GM12878 (cell line): ENCODE data around the gene POGZ. TPM values are rescaled to one million over a fixed set of nuclear protein-coding genes. Genes with fewer than 3 reads are reported as not detected.

ENCODE experiments used
- ATF3 ChIP-seq: IDR thresholded peaks from 2 replicates; pipeline ENCODE4 v1.6.1; 2011; ENCODE audit warnings: low read depth, mild to moderate bottlenecking, low read length, moderate library complexity, borderline replicate concordance; ENCODE audit errors: extremely low read depth
- BHLHE40 ChIP-seq, 2 experiments: fragments of 450-650 bp in 1 of 2; IDR thresholded peaks; 2 replicates each; pipeline ENCODE4 v1.6.1; 2011 to 2017; ENCODE audit warnings: low read depth in 2 of 2, borderline replicate concordance in 1 of 2, improper control_type of control experiment in 1 of 2, low read length in 1 of 2, mild to moderate bottlenecking in 1 of 2
- BRCA1 ChIP-seq: IDR thresholded peaks from 2 replicates; pipeline ENCODE4 v1.6.1; 2011; ENCODE audit warnings: low read depth, low read length, improper control_type of control experiment
- CBX3 ChIP-seq: fragments of 200-600 bp; sonication (generic); IDR thresholded peaks from 2 replicates; pipeline ENCODE4 v1.6.1; 2016; ENCODE audit warnings: low read depth, borderline replicate concordance
- ELK1 ChIP-seq: IDR thresholded peaks from 2 replicates; pipeline ENCODE4 v1.6.1; 2012; ENCODE audit warnings: low read depth, low read length, improper control_type of control experiment
- ESRRA ChIP-seq: IDR thresholded peaks from 2 replicates; pipeline ENCODE4 v1.6.1; 2012; ENCODE audit warnings: mild to moderate bottlenecking, low read length, improper control_type of control experiment
- HCFC1 ChIP-seq: fragments of 150-350 bp; IDR thresholded peaks from 2 replicates; pipeline ENCODE4 v1.6.1; 2014; ENCODE audit warnings: low read length
- IKZF2 ChIP-seq, 2 experiments: fragments of 450-650 bp; IDR thresholded peaks; 2 replicates each; pipeline ENCODE4 v1.6.1; 2017; ENCODE audit warnings: mild to moderate bottlenecking in 2 of 2, moderate library complexity in 2 of 2
- IRF4 ChIP-seq: IDR thresholded peaks from 2 replicates; pipeline ENCODE4 v1.6.1; 2011; ENCODE audit warnings: low read depth, low read length
- KLF5 ChIP-seq: fragments of 450-650 bp; IDR thresholded peaks from 2 replicates; pipeline ENCODE4 v1.6.1; 2014; ENCODE audit warnings: mild to moderate bottlenecking; ENCODE audit not compliant: partially characterized antibody
- NFYA ChIP-seq: IDR thresholded peaks from 2 replicates; pipeline ENCODE4 v1.6.1; 2011; ENCODE audit warnings: low read depth, mild to moderate bottlenecking, low read length, improper control_type of control experiment, borderline replicate concordance
- NR2F1 ChIP-seq: fragments of 450-650 bp; conservative IDR thresholded peaks from 2 replicates; pipeline ENCODE4 v1.6.1; 2017; ENCODE audit warnings: mild to moderate bottlenecking
- SKIL ChIP-seq: fragments of 450-650 bp; IDR thresholded peaks from 2 replicates; pipeline ENCODE4 v1.6.1; 2017; ENCODE audit warnings: mild to moderate bottlenecking, low read depth, inconsistent platforms; ENCODE audit not compliant: poor library complexity, severe bottlenecking
- SMAD5 ChIP-seq: IDR thresholded peaks from 2 replicates; pipeline ENCODE4 v1.6.1; 2016; ENCODE audit warnings: antibody characterized with exemption, low read depth
- SREBF2 ChIP-seq: IDR thresholded peaks from 2 replicates; pipeline ENCODE4 v1.6.1; 2012; ENCODE audit warnings: mild to moderate bottlenecking, low read length
- SUPT20H ChIP-seq: IDR thresholded peaks from 2 replicates; pipeline ENCODE4 v1.6.1; 2011; ENCODE audit warnings: low read depth, mild to moderate bottlenecking, low read length, moderate library complexity, borderline replicate concordance; ENCODE audit not compliant: control insufficient read depth
- TBL1XR1 ChIP-seq: IDR thresholded peaks from 2 replicates; pipeline ENCODE4 v1.6.1; 2012; ENCODE audit warnings: low read depth, low read length, improper control_type of control experiment
- ZNF384 ChIP-seq: IDR thresholded peaks from 2 replicates; pipeline ENCODE4 v1.6.1; 2012; ENCODE audit warnings: low read depth, mild to moderate bottlenecking, low read length, improper control_type of control experiment, borderline replicate concordance
- polyA plus RNA-seq, 11 experiments: library from polyadenylated mRNA; depleted of rRNA in 4 of 11; unstranded in 6 of 11; stranded (reverse) in 5 of 11; fragments of >200 nt; fragmentation: Nextera tagmentation in 4 of 11; fragmentation: Illumina TruSeq in 1 of 11; extraction: Ambion mirVana in 4 of 11; extraction: Trizol in 1 of 11; gene quantifications; 1 replicate in 1 of 11; 2 replicates in 10 of 11; pipeline versions ENCODE4 v1.2.1 to v1.2.3, GENCODE V29; 2011 to 2016; ENCODE audit warnings: inconsistent platforms in 2 of 11, missing spikeins in 2 of 11, low read depth in 1 of 11
- total RNA-seq, 4 experiments: library from RNA; depleted of rRNA in 3 of 4; stranded (reverse); fragments of >200 nt in 3 of 4; fragmentation: Illumina TruSeq in 1 of 4; extraction: Trizol in 1 of 4; gene quantifications; 2 replicates each; pipeline versions ENCODE4 v1.2.1 to v1.2.3, GENCODE V29; 2013 to 2021
- TF ChIP-seq, protein P1 (sequence below): fragments of 450-650 bp; IDR thresholded peaks from 2 replicates; pipeline ENCODE4 v1.6.1; 2016; ENCODE audit warnings: mild to moderate bottlenecking, moderate library complexity, borderline replicate concordance
- TF ChIP-seq, protein P2 (sequence below): fragments of 450-650 bp; formaldehyde crosslinking; IDR thresholded peaks from 2 replicates; pipeline ENCODE4 v1.4.0; 2022; ENCODE audit warnings: mild to moderate bottlenecking, moderate library complexity

The POGZ gene
- total and polyA plus RNA-seq, 10 of the 15 experiments (the other 5 are each of a cell fraction or from before 2014, with no cell fraction given): 11.3 to 80.6 (median 35.8) TPM

DNA sequence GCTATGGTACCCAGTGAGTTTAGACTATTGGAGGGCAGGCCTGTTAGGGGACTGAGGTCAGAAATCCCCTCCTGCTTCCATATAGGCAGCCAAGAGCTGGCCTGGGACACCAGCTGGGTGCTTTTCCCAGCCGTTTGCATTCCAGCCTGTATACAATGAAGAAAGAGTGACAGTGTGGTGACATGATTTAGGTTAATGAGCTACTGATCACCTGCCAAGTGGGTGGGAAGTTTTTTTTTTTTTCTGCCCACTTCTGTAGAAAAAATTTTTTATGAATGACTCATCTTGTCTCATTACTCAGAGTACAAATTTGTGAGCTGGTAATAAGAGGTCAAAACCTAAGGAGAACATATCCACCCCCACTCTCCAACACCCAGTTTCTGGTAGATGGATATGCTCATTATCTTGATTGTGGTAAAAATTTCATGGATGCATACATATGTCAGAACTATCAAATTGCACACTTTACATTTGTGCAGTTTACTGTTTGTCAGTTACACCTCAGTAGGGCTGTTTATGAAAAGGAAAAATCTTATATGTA is 35.5 kb upstream of the POGZ start (continued):
- TF ChIP-seq, protein P1, sequence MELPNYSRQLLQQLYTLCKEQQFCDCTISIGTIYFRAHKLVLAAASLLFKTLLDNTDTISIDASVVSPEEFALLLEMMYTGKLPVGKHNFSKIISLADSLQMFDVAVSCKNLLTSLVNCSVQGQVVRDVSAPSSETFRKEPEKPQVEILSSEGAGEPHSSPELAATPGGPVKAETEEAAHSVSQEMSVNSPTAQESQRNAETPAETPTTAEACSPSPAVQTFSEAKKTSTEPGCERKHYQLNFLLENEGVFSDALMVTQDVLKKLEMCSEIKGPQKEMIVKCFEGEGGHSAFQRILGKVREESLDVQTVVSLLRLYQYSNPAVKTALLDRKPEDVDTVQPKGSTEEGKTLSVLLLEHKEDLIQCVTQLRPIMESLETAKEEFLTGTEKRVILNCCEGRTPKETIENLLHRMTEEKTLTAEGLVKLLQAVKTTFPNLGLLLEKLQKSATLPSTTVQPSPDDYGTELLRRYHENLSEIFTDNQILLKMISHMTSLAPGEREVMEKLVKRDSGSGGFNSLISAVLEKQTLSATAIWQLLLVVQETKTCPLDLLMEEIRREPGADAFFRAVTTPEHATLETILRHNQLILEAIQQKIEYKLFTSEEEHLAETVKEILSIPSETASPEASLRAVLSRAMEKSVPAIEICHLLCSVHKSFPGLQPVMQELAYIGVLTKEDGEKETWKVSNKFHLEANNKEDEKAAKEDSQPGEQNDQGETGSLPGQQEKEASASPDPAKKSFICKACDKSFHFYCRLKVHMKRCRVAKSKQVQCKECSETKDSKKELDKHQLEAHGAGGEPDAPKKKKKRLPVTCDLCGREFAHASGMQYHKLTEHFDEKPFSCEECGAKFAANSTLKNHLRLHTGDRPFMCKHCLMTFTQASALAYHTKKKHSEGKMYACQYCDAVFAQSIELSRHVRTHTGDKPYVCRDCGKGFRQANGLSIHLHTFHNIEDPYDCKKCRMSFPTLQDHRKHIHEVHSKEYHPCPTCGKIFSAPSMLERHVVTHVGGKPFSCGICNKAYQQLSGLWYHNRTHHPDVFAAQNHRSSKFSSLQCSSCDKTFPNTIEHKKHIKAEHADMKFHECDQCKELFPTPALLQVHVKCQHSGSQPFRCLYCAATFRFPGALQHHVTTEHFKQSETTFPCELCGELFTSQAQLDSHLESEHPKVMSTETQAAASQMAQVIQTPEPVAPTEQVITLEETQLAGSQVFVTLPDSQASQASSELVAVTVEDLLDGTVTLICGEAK: no peak
- TF ChIP-seq TBL1XR1: no peak
- peak in 1 of 2 experiments; percentile 44; a peak in 2 of 4 replicates for TF ChIP-seq IKZF2 (IDR thresholded peaks at IDR 0.05)
- no peak for TF ChIP-seq NFYA
- no peak for TF ChIP-seq ESRRA
- TF ChIP-seq NR2F1: peak; percentile 72
- no peak for TF ChIP-seq HCFC1
- no peak for TF ChIP-seq SREBF2
- no peak for TF ChIP-seq SUPT20H
- no peak for TF ChIP-seq KLF5
- no peak for TF ChIP-seq BRCA1
- no peak for TF ChIP-seq CBX3
- TF ChIP-seq IRF4: peak; percentile 39; the same call in 1 of the 2 replicates
- no peak for TF ChIP-seq SMAD5
- peak; percentile 84 to 89 for TF ChIP-seq BHLHE40 (IDR thresholded peaks at IDR 0.05; ENCODE audit: borderline replicate concordance in 1 of 2, low read depth in 2 of 2, low read length in 1 of 2)
- TF ChIP-seq ATF3: no peak
- TF ChIP-seq, protein P2, sequence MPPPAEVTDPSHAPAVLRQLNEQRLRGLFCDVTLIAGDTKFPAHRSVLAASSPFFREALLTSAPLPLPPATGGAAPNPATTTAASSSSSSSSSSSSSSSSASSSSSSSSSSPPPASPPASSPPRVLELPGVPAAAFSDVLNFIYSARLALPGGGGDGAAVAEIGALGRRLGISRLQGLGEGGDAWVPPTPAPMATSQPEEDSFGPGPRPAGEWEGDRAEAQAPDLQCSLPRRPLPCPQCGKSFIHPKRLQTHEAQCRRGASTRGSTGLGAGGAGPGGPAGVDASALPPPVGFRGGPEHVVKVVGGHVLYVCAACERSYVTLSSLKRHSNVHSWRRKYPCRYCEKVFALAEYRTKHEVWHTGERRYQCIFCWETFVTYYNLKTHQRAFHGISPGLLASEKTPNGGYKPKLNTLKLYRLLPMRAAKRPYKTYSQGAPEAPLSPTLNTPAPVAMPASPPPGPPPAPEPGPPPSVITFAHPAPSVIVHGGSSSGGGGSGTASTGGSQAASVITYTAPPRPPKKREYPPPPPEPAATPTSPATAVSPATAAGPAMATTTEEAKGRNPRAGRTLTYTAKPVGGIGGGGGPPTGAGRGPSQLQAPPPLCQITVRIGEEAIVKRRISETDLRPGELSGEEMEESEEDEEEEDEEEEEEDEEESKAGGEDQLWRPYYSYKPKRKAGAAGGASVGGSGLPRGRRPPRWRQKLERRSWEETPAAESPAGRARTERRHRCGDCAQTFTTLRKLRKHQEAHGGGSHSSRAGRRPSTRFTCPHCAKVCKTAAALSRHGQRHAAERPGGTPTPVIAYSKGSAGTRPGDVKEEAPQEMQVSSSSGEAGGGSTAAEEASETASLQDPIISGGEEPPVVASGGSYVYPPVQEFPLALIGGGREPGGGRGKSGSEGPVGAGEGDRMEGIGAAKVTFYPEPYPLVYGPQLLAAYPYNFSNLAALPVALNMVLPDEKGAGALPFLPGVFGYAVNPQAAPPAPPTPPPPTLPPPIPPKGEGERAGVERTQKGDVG (CRISPR knock-in tag): no peak
- TF ChIP-seq SKIL: no peak
- TF ChIP-seq ELK1: no peak
- peak; percentile 95 for TF ChIP-seq ZNF384
